ENCODE data around the gene PTPRM.

The PTPRM gene

DNA sequence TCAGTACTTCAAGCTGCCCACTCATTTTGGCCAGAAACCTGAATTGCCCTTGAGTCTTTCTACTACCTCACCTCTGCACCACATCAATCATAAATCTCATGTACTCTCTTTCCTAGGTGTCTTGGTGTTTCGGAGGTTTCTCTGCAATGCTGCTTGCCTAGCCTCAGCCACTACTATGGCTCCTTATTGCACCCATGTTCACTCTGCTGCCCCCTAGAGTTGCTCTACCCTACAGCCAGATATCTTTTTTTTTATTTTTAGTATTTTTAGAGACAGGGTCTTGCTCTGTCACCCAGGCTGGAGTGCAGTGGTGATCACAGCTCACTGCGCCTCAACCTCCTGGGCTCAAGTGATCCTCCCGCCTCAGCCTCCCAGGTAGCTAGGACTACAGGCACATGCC is 413.0 kb downstream of the PTPRM start:
- DNase-seq (ENCODE audit: low read depth in 2 of 2, low spot score in 1 of 2): no peak

DNA sequence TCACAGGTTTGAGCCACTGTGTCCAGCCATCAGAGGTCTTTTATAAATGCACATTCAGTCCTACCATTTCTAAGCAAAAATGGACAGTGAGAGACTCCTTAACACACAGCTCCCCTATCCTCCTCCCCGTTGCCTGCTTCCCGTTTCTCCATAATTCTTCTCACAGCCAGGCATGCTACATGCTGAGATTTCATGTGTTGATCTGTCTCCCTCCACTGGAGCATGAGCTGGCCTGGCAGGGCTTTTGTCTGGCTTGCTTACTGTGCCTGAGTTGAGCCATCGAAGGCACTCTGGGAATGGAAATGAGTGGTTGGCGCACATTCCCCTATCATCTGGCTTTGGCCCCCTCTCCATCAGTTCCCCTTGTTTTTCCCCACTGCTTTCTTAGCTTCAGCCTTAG is 413.5 kb downstream of the PTPRM start:
- DNase-seq (ENCODE audit: low read depth in 2 of 2, low spot score in 1 of 2): no peak

DNA sequence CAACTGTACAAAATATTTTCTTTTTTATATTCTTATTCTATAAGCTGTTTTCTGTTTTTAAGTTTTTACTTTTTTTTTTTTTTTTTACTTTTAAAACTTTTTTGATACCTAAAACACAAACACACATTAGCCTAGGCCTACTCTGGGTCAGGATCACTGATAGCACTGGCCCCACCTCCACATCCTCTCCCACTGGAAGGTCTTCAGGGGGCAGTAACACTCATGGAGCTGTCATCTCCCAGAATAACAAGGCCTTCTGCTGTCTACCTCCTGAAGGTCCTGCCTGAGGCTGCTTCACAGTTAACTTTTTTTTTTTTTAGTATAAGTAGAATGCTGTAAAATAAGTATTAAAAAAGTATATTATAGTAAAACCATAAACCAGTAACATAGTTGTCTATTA is 415.1 kb downstream of the PTPRM start:
- no peak for DNase-seq (ENCODE audit: low read depth in 2 of 2, low spot score in 1 of 2)

DNA sequence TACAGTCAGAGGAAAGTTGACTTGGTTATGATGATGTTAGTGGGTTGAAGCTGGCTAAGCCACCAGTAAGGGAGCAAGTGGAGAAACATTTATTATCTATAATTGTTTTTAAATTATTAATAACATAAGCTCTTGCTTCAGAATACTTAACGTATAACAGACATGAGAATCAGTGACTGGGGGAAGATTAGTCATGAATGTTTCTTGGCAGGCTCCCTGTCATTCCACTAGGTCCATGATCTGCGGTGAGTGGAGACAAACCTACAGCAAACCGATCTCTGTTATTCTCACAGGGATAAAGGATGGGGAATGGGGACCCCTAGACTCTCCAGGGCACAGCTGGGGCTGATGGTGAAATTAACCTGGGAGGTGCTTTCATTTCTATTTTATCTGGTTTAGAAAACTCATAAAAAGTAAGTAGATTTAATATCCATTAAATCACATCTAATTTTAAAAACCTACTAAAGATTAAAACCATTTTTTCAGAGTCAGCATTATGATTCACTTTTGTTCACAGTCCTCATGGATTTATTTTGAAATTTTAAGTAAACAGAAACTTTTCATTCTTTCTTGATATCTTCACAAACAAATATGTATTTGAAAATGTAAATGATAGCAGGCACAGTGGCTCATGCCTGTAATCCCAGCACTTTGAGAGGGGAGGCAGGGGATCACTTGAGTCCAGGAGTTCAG is 420.3 kb downstream of the PTPRM start:
- no peak for DNase-seq (ENCODE audit: low read depth in 2 of 2, low spot score in 1 of 2)

DNA sequence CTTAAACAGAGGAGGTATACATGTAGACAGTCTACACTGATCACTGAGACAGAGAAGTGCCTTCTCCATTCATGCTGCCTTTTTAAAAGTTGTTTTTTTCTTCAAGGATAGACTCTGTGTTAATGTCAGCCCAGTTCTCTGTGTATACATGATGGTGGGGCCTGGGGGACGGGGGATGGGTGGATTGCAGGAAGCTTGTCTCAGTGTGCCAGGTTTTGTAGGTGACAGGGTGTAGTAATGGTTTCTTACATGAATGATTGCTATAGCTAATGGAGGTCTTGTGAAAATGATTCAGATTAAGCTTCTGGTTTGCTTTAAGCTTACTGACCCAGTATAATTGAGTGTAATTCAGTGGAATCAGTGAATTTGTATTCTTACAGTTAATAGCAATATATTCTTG is 423.6 kb downstream of the PTPRM start:
- no peak for DNase-seq (ENCODE audit: low read depth in 2 of 2, low spot score in 1 of 2)

DNA sequence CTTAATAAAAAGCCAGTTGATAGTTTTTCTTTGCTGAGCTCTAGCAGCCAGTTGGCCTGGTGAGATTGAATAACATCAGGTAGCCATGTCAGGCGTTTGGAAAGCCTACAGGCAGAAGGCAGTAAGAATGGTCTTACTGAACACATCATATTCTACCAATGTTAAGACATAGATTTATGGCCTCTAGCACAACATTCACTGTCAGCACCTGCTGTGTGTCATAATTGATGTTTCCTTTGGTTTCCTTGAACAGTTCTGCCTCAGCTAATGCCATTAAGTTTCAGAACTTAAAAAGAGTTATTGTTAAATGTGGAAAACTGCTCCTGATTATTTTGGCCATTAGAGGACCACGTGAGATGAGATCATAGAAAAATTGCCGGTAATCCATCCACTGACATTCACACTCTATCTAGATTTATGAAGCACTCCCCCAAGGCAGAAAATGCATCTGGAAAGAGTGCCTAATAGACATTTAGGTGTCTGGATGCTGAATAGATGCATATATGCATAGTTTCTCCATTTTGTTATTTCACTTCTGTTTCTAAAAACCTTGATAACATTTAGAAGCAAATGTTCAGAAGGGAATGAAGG is 434.7 kb downstream of the PTPRM start:
- no peak for DNase-seq (ENCODE audit: low read depth in 2 of 2, low spot score in 1 of 2)

DNA sequence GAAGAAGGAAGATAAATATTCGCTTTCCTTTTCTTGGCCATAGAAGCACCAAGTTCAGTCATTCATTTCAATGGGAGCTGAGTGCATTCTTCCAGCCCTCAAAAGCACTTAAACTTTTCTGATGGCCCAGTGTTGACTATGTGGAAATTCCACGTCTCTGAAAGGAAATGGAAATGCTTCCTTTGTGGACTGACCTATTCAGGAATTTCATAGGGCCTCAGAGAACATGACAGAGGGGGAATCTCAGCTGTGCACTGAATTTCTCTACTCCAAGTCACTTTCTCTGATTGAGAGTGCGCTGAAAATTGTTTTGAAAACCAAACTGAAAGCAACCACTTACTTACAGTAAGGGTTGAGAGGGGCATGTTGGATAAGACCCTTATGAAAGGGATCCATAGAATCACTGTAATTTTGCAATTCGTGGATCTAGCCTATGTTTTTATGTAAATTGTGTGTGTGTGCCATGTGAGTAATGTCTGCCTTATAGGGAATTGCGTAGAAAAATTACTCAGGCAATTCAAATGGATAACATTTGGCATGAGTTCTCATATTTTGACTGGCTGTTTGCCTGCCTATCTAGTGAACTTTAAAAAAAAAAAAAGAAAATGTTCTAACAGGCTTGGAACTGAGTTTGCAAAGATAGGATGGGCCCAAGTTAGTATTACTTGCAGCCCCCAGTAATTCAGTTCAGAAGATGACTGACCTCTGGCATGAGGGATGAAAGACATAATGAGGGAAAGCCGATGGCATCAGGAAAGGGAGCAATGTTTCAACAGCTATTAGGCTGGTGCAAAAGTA is 437.0 kb downstream of the PTPRM start:
- no peak for DNase-seq (ENCODE audit: low read depth in 2 of 2, low spot score in 1 of 2)

DNA sequence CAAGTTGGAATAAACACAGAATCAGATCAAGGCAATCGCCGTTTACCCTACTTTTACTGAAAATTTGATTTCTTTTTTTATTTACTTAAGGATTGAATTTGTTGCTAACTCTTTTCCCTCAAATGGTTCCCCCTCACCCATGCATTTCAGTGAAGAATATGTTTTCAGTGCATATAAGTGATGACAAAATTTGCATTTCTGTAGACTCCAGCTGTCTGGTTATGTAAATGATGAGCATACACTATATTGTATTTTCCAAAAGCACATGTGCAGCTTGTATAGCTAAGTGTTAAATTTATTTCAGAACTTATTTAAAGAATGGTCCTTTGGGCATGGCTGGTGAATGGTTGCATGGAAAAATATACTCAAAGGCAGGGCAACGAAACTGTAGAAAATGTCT is 437.7 kb downstream of the PTPRM start:
- no peak for DNase-seq (ENCODE audit: low read depth in 2 of 2, low spot score in 1 of 2)

DNA sequence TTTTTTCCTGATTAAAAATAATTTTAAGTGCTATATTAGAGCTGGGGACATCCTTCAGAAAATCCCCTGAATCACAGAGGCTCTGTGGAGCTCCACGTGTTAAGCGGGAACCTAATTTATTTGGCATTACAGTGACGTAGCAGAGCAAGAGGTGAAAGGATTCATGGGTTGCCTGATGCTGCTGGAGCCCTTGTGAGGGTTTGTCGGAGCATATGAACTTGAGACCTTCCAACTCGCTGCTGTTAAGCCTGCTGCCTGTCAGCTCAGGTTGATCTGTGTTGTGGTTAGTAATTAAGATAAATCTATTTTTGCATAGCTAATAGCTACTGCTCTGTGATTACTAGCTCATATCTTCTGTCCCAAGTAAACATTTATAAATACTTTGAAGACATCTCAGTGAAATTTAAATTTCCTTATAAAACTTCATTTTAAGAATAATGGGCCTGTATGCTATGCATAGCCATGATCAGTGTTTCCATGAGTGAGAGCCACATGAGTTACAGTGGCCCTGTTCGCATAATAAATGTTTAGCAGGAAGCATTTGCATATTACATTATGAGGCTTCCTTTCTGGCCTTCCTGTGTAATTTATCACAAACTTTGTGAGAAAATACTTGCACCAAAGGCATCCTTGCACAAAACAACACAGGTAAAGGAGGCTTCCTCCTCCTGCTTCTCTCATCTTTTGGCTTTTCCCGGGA is 438.9 kb downstream of the PTPRM start:
- no peak for DNase-seq (ENCODE audit: low read depth in 2 of 2, low spot score in 1 of 2)

DNA sequence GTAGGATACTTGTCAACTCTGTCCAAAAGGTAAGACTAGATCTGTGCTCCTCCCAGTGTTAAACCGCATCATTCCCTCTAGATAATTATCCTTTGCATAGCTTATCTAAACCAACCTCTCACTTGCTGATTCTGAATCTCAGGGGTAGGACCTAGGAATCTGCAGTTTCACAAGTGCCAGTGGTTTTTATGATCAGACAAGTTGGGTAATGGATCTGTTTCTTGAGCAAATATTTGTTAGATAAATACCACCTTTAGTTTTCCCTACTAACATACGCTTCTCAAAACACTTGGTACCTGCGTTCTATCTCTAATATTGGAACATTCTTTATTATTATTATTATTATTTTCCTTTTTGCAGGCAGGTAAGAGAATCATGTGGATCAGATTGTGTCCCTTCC is 439.9 kb downstream of the PTPRM start:
- DNase-seq (ENCODE audit: low read depth in 2 of 2, low spot score in 1 of 2): no peak

DNA sequence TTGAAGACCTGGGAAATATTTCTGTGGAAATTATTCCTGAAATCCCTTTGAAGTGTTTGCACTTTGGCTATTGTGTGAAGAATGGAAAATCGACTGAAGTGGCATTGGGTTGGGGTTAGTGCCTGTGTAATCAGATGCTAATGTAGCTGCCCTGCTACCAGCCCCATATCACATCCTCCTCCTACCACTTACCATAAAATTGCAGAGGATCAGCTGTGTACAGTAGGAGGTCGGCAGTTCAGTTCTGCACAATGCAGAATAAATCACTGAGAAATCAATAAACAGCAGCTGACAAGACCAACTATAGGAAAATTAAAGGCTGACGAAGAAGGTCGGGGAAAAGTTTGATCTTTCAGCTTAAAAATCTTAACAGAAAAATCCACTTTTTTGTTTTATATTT is 440.9 kb downstream of the PTPRM start:
- no peak for DNase-seq (ENCODE audit: low read depth in 2 of 2, low spot score in 1 of 2)

DNA sequence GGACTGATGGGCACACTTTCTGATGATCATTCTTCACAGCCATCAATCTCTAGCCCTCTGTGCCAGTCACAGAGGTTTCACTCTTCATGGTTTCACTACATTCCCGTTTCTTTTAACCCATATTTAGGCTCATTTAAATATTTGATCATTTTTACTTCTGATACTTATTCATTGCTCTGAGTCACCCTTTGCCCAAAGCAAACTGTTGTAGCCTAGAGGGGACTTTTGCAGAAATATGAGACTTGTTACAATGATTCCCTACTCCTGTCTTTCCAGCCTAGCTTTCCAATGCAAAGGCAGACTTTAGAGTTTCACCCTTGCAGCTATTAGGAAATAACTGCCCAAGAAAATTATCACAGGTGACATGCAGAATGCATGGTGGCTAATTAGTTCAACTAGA is 444.2 kb downstream of the PTPRM start:
- DNase-seq (ENCODE audit: low read depth in 2 of 2, low spot score in 1 of 2): no peak

DNA sequence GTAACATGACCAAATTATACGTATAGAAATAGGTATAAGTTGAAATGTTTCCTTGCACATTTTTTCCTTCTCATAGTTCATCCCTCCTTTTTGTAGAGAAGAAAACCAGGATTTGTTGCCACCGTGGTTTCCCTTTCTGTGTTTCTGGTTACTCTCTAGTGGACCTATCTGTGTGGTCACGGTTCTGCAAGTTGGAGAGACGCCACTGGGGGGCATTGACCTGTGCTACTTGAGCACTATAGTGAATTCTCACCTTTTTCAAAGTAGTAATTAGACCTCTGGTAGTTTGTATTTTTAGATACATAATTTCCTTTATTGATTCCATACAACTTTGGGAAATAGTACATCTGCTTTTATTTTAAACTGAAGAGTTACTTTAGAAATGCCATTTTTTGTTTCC is 444.8 kb downstream of the PTPRM start:
- DNase-seq (ENCODE audit: low read depth in 2 of 2, low spot score in 1 of 2): no peak

DNA sequence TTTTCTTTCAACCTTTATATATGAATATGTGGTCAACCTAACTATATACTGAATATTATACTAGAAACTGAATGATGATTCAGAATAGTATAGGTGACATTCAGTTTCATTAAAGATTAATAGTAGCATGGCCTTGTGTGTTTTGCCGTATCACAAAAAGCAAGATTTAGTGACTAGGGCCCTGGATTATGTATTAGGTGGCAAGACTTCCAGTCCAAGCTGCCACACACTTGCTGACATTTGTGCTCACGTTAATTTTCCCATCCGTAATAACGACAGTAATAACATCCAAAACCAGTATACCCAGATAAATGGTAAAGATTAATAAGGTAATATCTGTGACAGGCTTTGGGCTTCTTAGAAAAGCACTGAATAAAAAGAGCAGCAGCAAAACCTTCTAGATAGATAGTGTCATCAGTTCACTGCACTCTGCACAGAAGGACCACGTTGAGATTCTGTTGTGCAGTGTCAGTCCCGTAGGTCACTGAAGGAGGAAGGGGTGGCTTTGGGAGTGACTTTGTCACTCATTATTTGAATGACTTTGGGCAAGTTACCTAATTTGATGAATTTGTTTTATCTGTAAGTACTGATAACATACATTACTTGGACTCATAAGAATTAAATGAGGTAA is 451.7 kb downstream of the PTPRM start:
- DNase-seq (ENCODE audit: low read depth in 2 of 2, low spot score in 1 of 2): no peak

DNA sequence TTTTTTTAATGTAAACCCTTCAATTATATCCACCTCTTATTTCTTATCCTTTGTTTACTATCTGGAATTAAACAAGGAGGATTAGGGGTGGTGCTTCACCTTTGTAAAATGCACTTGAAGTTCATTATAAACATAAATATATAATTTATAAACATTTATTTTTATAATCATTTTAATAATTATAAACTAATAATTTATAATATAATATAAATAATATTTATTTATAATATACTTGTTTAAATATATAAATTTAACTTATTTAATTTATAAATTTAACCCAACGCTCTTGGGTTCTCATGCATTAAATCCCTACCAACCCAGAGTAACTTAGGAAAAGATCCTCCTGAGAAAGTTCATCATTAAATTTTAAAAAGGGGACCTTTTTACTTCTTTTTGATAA is 452.5 kb downstream of the PTPRM start:
- no peak for DNase-seq (ENCODE audit: low read depth in 2 of 2, low spot score in 1 of 2)

DNA sequence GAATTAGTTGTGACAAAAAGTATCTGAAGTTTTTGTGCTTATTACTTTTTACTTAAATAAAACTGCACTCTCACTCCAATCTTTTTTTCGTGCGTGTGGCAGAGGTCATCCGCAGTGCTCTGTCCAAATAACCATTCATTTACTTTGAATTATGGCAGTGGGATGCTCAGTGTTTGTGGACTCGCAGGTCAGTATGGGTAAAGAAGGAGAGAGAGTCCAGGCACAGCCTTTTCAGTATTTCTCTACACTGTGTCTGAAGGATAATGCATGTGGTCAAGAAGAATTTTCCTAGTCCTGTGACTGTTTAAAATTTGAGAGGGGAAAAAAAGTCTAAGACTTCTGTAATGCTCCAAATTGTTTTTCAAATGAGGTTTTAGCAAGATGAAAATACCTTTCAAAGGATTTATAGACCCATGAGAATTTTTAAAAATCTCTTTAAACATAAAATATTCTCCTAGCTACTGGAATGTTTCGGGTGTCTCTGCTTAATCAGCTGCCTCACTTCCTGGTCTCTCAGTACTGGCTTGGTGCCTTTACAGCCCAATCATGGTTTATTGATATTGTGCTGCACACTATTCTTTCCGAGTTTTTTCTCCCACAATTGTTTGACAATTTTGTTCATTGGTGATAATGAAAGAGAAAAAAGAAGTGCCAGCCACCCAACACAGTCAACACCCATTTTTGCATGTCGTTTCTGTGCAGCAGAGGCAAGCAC is 453.2 kb downstream of the PTPRM start:
- no peak for DNase-seq (ENCODE audit: low read depth in 2 of 2, low spot score in 1 of 2)

DNA sequence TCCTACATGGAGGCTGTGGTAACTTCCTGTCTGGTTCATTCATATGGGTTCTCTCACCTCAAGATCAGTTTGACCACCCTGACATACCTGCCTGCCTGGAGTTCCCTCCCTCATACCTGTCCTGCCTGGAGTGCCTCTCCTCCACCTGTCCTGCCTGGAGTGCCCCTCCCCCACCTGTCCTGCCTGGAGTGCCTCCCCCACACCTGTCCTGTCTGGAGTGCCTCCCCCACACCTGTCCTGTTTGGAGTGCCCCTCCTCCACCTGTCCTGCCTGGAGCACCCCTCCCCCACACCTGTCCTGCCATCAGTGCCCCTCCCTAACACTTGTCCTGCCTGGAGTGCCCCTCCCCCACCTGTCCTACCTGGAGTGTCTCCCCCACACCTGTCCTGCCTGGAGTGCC is 461.9 kb downstream of the PTPRM start:
- DNase-seq (ENCODE audit: low read depth in 2 of 2, low spot score in 1 of 2): no peak

DNA sequence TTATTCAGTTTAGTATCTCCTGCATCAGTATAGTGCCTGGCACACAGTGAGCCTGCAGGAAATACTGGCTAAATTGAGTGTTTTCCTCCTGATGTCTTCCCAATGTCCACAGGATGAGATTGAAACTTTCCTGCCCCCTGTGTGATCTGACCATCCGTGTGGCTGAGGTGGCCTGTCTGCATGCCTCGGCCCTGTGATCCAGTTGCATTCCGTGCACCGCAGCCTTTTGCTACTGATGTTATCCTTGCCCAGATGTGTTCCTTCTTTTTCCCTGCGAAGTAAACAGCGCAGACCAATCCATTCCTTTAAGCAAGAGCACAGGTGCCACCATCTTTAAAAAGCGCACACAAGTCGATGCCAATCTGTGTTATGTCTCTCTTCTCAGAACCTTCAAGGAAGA is 462.6 kb downstream of the PTPRM start:
- DNase-seq (ENCODE audit: low read depth in 2 of 2, low spot score in 1 of 2): no peak

DNA sequence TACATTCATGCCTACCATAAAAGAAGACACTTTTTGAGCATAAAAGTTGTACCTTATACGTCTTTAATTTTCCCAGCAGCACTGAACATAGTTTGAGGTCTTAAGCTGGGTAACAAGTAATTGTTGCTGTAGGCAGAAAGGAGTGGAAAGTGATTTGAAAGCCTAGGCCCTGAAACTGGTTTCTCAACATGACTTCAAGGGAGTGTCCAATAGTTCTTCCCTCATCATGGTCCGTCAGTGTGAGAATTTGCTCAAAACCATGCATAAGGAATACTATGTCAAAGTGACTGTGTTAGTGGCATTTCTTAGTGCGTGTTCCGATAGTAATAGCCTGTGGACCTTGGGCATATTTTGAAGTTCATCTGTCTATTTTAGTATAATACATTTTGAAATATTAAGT is 463.1 kb downstream of the PTPRM start:
- DNase-seq (ENCODE audit: low read depth in 2 of 2, low spot score in 1 of 2): no peak

DNA sequence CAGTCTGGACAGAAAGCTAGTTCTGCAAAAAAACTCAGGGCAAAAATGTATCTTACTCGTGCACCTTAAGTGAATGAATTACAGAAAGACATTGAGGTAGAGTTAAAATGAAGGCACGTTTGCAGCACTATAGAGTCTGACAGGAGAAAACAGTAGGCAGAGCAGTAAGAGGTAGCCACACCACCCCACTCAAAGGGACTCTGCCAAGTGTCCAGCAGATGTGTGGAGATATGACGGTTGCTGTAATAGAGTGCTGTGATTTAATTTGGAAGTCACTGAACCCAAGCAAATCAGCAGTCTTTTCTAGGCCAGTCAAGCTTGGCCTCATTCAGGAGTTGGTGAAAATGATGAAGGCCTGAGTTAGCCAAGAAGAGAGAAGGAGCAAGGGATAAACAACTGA is 464.4 kb downstream of the PTPRM start:
- DNase-seq (ENCODE audit: low read depth in 2 of 2, low spot score in 1 of 2): no peak

DNA sequence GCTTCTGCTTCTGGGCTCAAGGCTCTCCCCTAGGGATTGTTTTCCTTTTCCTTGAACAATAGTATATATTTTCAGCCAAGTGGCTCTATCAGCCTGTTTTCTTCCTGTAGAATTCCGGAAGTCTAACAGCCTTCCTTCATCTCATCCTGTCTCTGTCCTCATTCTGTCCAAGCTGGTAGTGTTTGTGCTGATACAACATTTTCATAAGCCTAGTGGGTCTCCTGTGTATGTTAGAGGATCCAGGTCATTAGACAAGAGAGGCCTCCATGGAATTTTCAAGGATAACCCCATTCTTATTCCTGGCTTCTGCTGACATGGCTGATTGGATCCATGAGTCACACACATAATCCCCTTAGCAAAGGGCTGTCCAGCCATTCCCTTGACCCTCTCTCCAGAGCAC is 467.6 kb downstream of the PTPRM start:
- DNase-seq (ENCODE audit: low read depth in 2 of 2, low spot score in 1 of 2): no peak

Data from stimulated activated CD8-positive, alpha-beta memory T cell treated with anti-CD3 and anti-CD28 coated beads, Interleukin-4, amount 100 ng/mL, for 4 hours (primary cell).